H1 (cell line): ENCODE measurements around the gene RIBC2. TPM values are rescaled to one million over a fixed set of nuclear protein-coding genes. Genes with fewer than 3 reads are reported as not detected.

Source experiments
- ASH2L ChIP-seq: fragments of 200-600, 300-600 bp; sonication (generic); IDR thresholded peaks from one replicate; pipeline ENCODE4 v1.7.1; 2017; ENCODE audit warnings: low read length
- BACH1 ChIP-seq: IDR thresholded peaks from 2 replicates; pipeline ENCODE4 v1.6.1; 2012; ENCODE audit warnings: low read length, improper control_type of control experiment
- CBX5 ChIP-seq: fragments of 300-800, 300-1000 bp; sonication (generic); IDR thresholded peaks from 2 replicates; pipeline ENCODE4 v1.7.1; 2016; ENCODE audit warnings: antibody characterized with exemption, low read length, low read depth
- CBX8 ChIP-seq: fragments of 300-800, 300-1000 bp; sonication (generic); IDR thresholded peaks from 2 replicates; pipeline ENCODE4 v1.7.1; 2016; ENCODE audit warnings: low read depth, low read length, borderline replicate concordance
- GABPA ChIP-seq: IDR thresholded peaks from 2 replicates; pipeline ENCODE4 v1.6.1; 2011; ENCODE audit warnings: mild to moderate bottlenecking, low read length, moderate library complexity, borderline replicate concordance; ENCODE audit not compliant: insufficient read depth
- PHF8 ChIP-seq: fragments of 200-600 bp; sonication (generic); conservative IDR thresholded peaks from 2 replicates; pipeline ENCODE4 v1.7.1; 2012; ENCODE audit warnings: low read depth, mild to moderate bottlenecking, inconsistent platforms, low read length, moderate library complexity
- SP1 ChIP-seq: IDR thresholded peaks from 2 replicates; pipeline ENCODE4 v1.6.1; 2011; ENCODE audit warnings: low read depth, low read length
- SP4 ChIP-seq: IDR thresholded peaks from 2 replicates; pipeline ENCODE4 v1.6.1; 2012; ENCODE audit warnings: low read length, inconsistent platforms
- SUZ12 ChIP-seq: fragments of 200-600 bp; sonication (generic); IDR thresholded peaks from 2 replicates; pipeline ENCODE4 v1.6.1; 2012; ENCODE audit warnings: mild to moderate bottlenecking, inconsistent platforms, low read length, moderate library complexity, mixed read lengths
- polyA plus RNA-seq, 7 experiments: library from polyadenylated mRNA; depleted of rRNA in 3 of 7; stranded (reverse) in 5 of 7; unstranded in 2 of 7; fragments of >200 nt in 5 of 7; fragments of 200-250 nt in 2 of 7; gene quantifications; 1 replicate in 5 of 7; 2 replicates in 1 of 7; 4 replicates in 1 of 7; pipeline versions ENCODE4 v1.2.1 to v1.2.3, GENCODE V29; 2011 to 2013; ENCODE audit warnings: missing spikeins in 2 of 7, mixed read lengths in 2 of 7
- total RNA-seq: library from RNA; stranded (reverse); fragmentation: NEBNext Ultra II Directional; extraction: Animal tissue kit (Norgen Biotek cat#: 25700); gene quantifications from 2 replicates; pipeline ENCODE4 v1.2.1, GENCODE V29; 2021

The RIBC2 gene
- total and polyA plus RNA-seq, 2 of the 8 experiments (the other 6 are each of a cell fraction or from before 2014, with no cell fraction given) = 0.79 to 2.1 TPM

GRCh38 chr22:45444168-45444567 lies 30.7 kb downstream of the RIBC2 start (continued):
- TF ChIP-seq SUZ12 (no peak), SP1 (no peak), PHF8 (no peak), CBX8 (no peak), CBX5 (no peak), ASH2L (no peak), SP4 (no peak), BACH1 (no peak), GABPA (no peak)
